ENCODE measurements around the gene SLC35G6. TPM values are rescaled to one million over a fixed set of nuclear protein-coding genes. Genes with fewer than 3 reads are reported as not detected.
A peak's percentile ranks its signal among the peaks of the same experiment; 100 is the strongest.

Gene SLC35G6
- total RNA-seq, 2 experiments from 2014 or later: not detected

DNA sequence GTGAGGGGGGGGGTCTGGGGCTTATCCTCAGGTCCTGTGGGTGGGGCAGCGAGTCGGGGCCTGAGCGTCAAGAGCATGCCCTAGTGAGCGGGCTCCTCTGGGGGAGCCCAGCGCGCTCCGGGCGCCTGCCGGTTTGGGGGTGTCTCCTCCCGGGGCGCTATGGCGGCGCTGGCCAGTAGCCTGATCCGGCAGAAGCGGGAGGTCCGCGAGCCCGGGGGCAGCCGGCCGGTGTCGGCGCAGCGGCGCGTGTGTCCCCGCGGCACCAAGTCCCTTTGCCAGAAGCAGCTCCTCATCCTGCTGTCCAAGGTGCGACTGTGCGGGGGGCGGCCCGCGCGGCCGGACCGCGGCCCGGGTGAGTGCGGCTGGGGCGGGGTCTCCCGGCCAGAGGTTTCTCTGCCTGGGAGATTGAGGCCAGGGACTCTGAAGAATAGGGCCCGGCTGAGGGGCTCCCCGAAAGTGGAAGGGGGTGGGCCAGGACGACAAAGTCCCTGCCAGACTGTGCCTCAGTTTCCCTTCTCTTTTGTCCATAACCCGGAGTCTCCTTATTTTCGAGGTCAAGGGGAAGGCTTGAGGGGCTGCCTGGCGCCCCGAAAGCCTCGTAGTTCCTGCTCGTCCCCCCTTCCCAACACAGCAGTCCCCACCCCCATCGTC is 41.7 kb upstream of the SLC35G6 start, which contains the start of gene FGF11:
FGF11 (plus strand) TSS at position 51 of the 651 bp plus-strand sequence; CDS start at position 160, 109 bp downstream.
- intact Hi-C loops (cut with micrococcal nuclease; ENCODE audit: unreplicated experiment): loop anchor here (5.0 kb wide), 1 partner anchor 402 kb away; the partner anchor contains the start of gene SLC16A13
- Histone ChIP-seq H3K79me2 (ENCODE audit: insufficient read depth, low read depth, low read length) (peaks cover 4% of the 10 kb centered on the region; the same call in 1 of the 2 replicates), H3K27ac (ENCODE audit: low read depth, low read length, poor library complexity, severe bottlenecking) (no peak within 1 kb of the TSS), H3K9me3 (ENCODE audit: low read length) (no peaks in the 10 kb centered on the region), H4K20me1 (ENCODE audit: insufficient read depth, low read length) (no peaks in the 10 kb centered on the region), H3K9me2 (ENCODE audit: insufficient read depth, low read length) (no peaks in the 10 kb centered on the region), H3K4me3 (ENCODE audit: low read depth, low read length, poor library complexity, severe bottlenecking) (peak within 1 kb of the TSS; percentile 63), H3K4me1 (ENCODE audit: insufficient read depth, low read length, poor library complexity, severe bottlenecking) (peaks cover 40% of the 10 kb centered on the region), H2AFZ (ENCODE audit: low read length) (peak within 1 kb of the TSS; percentile 39; the same call in 1 of the 2 replicates), H3K36me3 (ENCODE audit: insufficient read depth, low read length) (no peaks in the 10 kb centered on the region), H3K4me2 (ENCODE audit: low read length) (peak within 1 kb of the TSS; percentile 99)
- TF ChIP-seq, protein P1, sequence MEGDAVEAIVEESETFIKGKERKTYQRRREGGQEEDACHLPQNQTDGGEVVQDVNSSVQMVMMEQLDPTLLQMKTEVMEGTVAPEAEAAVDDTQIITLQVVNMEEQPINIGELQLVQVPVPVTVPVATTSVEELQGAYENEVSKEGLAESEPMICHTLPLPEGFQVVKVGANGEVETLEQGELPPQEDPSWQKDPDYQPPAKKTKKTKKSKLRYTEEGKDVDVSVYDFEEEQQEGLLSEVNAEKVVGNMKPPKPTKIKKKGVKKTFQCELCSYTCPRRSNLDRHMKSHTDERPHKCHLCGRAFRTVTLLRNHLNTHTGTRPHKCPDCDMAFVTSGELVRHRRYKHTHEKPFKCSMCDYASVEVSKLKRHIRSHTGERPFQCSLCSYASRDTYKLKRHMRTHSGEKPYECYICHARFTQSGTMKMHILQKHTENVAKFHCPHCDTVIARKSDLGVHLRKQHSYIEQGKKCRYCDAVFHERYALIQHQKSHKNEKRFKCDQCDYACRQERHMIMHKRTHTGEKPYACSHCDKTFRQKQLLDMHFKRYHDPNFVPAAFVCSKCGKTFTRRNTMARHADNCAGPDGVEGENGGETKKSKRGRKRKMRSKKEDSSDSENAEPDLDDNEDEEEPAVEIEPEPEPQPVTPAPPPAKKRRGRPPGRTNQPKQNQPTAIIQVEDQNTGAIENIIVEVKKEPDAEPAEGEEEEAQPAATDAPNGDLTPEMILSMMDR (conservative IDR thresholded peaks at IDR 0.05; ENCODE audit: low read length): no peak
- no peak for TF ChIP-seq EZH2phosphoT487 (IDR thresholded peaks at IDR 0.05; ENCODE audit: borderline replicate concordance, low read depth, low read length)
- no peak for DNase-seq (ENCODE audit: low spot score)
- CTCF ChIA-PET (ENCODE audit: unreplicated experiment): interaction anchor here (0.6 kb wide), 1 partner anchor 313 kb away, joined by 3 read pairs; no protein-coding TSS in a partner anchor
- no TSS peak for BruUV-seq (replicated peaks)
- POLR2A ChIA-PET: interaction anchor here (0.9 to 1.8 kb wide), 2 partner anchors 12 kb away, joined by 5 read pairs; no protein-coding TSS in a partner anchor

DNA sequence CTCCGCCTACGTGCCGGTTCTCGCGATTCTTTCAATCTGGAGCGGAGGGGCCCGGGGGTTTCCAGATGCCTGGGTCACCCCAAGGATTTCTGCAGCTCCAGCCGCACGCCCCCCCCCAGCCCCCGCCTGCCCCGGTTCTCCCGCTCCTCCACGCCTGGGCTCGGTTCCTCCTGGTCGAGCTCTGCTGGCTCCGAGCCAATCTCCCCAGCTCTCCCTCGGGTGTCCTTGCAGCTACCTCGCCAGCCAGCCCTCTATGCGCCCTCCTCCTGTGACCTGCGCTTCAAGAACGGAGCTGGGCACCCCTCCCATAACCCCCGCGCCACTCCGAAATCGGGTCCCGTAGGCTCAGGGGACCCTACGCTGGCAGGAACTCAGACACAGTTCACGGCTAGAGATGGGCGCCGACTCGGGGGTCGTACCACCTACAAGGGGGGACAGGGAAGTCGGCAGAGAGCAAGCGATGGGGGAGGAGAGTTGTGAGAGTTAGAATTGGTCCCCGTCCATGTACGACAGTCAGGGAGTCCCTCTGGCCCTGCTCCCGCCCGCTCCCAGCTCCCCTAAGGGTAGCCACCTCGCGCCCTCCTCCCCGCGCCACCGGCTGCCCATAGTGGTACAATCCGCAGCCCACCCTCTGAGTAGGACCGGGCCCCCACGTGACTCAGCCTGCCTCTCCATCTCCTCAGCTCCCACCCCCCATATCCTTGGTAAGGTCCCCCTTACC is 41.0 kb upstream of the SLC35G6 start:
- BruUV-seq (replicated peaks): no TSS peak
- CTCF ChIA-PET (ENCODE audit: unreplicated experiment): interaction anchor here (0.6 kb wide), 1 partner anchor 313 kb away, joined by 3 read pairs; no protein-coding TSS in a partner anchor
- Histone ChIP-seq H3K27ac (ENCODE audit: low read depth, low read length, poor library complexity, severe bottlenecking) (no peak overlapping the region), H2AFZ (ENCODE audit: low read length) (peak overlapping the region; percentile 39; the same call in 1 of the 2 replicates), H3K36me3 (ENCODE audit: insufficient read depth, low read length) (no peaks in the 10 kb centered on the region), H3K79me2 (ENCODE audit: insufficient read depth, low read depth, low read length) (peaks cover 4% of the 10 kb centered on the region; the same call in 1 of the 2 replicates), H3K9me3 (ENCODE audit: low read length) (no peaks in the 10 kb centered on the region), H4K20me1 (ENCODE audit: insufficient read depth, low read length) (no peaks in the 10 kb centered on the region), H3K4me3 (ENCODE audit: low read depth, low read length, poor library complexity, severe bottlenecking) (peak overlapping the region; percentile 63), H3K4me2 (ENCODE audit: low read length) (peak overlapping the region; percentile 99), H3K4me1 (ENCODE audit: insufficient read depth, low read length, poor library complexity, severe bottlenecking) (peaks cover 40% of the 10 kb centered on the region), H3K9me2 (ENCODE audit: insufficient read depth, low read length) (no peaks in the 10 kb centered on the region)
- intact Hi-C loops (cut with micrococcal nuclease; ENCODE audit: unreplicated experiment): no loop called here
- peak; percentile 58 for DNase-seq (ENCODE audit: low spot score)
- TF ChIP-seq EZH2phosphoT487 (IDR thresholded peaks at IDR 0.05; ENCODE audit: borderline replicate concordance, low read depth, low read length): no peak
- TF ChIP-seq, protein P1 (conservative IDR thresholded peaks at IDR 0.05; ENCODE audit: low read length): no peak
- POLR2A ChIA-PET: interaction anchor here (0.9 to 1.8 kb wide), 2 partner anchors 12 to 13 kb away, joined by 5 read pairs; no protein-coding TSS in a partner anchor
